Spleen (tissue), 3 donors: ENCODE results near the gene EIF4E.

Experiments used
- POLR2A ChIP-seq, 3 donors: fragments of 450-650 bp; IDR thresholded peaks; one replicate each; pipeline ENCODE4 v1.5.1; 2017; ENCODE audit warnings: antibody characterized with exemption in 3 of 3, mild to moderate bottlenecking in 1 of 3
- POLR2AphosphoS5 ChIP-seq, 3 donors: sonication (generic); formaldehyde crosslinking; IDR thresholded peaks; one replicate each; pipeline ENCODE4 v1.5.1; 2017; ENCODE audit warnings: antibody characterized with exemption in 3 of 3

- TF ChIP-seq POLR2AphosphoS5 (IDR thresholded peaks at IDR 0.05) (no peak), POLR2A (IDR thresholded peaks at IDR 0.05) (no peak)
Observed at GRCh38 chr4:98833384-98833783, 95.5 kb downstream of the EIF4E start.
